ENCODE data around the gene CPA4.

DNA sequence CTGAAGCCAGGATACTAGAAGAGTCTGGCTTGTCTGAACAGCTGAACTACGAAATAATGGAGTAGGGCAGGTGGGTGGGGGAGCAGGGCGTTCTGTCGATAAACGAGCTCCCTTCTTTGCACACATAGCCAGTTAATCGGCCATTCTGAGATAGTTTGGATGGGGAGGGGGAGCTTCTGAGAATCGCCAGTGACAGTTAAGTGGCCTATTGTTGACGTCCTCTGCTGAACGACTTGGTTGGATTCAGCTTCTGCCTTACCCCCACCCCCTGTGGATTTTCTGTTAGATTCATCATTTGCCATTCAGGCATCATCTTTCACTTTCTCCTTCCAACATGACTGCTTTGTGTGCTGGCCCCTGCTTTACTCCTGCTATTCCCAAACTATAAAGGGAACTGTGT, 52.2 kb downstream of the CPA4 start:
- TF ChIP-seq, protein P1, sequence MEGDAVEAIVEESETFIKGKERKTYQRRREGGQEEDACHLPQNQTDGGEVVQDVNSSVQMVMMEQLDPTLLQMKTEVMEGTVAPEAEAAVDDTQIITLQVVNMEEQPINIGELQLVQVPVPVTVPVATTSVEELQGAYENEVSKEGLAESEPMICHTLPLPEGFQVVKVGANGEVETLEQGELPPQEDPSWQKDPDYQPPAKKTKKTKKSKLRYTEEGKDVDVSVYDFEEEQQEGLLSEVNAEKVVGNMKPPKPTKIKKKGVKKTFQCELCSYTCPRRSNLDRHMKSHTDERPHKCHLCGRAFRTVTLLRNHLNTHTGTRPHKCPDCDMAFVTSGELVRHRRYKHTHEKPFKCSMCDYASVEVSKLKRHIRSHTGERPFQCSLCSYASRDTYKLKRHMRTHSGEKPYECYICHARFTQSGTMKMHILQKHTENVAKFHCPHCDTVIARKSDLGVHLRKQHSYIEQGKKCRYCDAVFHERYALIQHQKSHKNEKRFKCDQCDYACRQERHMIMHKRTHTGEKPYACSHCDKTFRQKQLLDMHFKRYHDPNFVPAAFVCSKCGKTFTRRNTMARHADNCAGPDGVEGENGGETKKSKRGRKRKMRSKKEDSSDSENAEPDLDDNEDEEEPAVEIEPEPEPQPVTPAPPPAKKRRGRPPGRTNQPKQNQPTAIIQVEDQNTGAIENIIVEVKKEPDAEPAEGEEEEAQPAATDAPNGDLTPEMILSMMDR (conservative IDR thresholded peaks at IDR 0.05): no peak
- no peak for TF ChIP-seq ZFX (IDR thresholded peaks at IDR 0.05)

All from C4-2B (cell line).